Activated naive CD4-positive, alpha-beta T cell treated with anti-CD3 and anti-CD28 coated beads, Interleukin-2, amount 50 U/mL, for 72 hours (primary cell): Measurements from ENCODE around the gene COL27A1. TPM values are rescaled to one million over a fixed set of nuclear protein-coding genes. Genes with fewer than 3 reads are reported as not detected.

Source experiments
- ATAC-seq, 2 donors: fragments of 150-1000 bp; cut with Tn5 transposase; 2 replicates each; pipeline ENCODE4 v1.10.0; 2021; ENCODE audit warnings: mild to moderate bottlenecking in 2 of 2, moderate library complexity in 2 of 2
- DNase-seq, 2 donors: peaks; one replicate each; pipeline ENCODE4 v3.0.0; 2021 to 2022; ENCODE audit warnings: low spot score in 2 of 2
- H3K27ac Mint-ChIP-seq, 2 donors: one replicate each; pipeline ENCODE4 v1.8.0; 2022; ENCODE audit warnings: mild to moderate bottlenecking in 2 of 2, mixed read lengths in 2 of 2
- H3K36me3 Mint-ChIP-seq, 2 donors: one replicate each; pipeline ENCODE4 v1.8.0; 2022; ENCODE audit warnings: mixed read lengths in 2 of 2
- H3K9me3 Mint-ChIP-seq, 2 donors: one replicate each; pipeline ENCODE4 v1.8.0; 2022; ENCODE audit warnings: mixed read lengths in 2 of 2
- total RNA-seq, 2 donors: library from RNA; stranded (reverse); gene quantifications; one replicate each; pipeline ENCODE4 v1.2.3, GENCODE V29; 2022

COL27A1 gene
- total RNA-seq, 2 donors from 2014 or later: 2.3 to 26.7 TPM

DNA sequence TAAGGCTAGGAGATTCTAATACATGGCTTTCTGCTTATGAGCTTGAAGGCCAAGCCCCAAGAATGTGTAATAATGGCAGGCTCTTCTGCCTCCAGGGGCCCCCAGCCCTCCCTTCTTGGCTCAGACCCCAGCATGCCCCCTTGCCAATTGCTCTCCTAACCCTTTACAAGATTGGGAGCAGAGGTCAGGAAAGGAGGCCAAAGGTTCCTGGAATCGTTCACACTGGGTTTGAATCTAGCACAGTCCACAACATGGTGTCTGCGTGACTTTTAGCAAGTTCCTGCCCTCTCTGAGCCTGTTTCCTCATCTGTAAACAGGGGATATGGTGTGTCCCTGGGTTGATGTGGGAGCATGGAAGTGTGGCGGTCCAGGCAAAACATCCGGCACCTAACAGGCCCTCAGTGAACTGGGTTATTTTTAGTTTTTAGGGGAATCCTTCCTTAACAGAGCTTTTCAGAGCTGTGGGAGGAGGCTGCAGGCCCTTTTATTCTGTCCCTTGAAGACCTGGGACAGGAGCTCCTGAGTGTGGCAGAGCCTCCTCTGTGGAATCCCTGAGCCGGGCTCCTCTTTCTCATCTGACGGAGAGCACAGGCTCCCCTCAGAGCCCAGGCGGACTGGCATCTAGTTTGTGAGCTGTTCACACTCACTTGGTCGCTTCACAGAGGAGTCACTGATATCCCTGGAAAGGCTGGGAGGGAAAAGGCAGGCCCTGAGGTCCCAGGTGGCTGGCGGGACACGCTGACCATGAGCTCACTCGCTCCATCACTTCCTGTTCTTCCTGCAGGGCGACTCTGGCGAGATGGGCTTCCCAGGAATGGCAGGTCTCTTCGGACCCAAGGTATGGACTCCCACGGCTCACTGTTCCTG is 144.2 kb downstream of the COL27A1 start:
- H3K27ac Mint-ChIP-seq: no peak overlapping the region
- H3K9me3 Mint-ChIP-seq: peaks cover 6 to 7% of the 10 kb centered on the region in 2 donors
- no peak for ATAC-seq
- peaks cover 6 to 15% of the 10 kb centered on the region in 2 donors for H3K36me3 Mint-ChIP-seq
- peak in 1 of 2 donors; percentile 30 for DNase-seq

GRCh38 chr9:114300153-114300845 is 145.0 kb downstream of the COL27A1 start:
- Mint-ChIP-seq H3K9me3 (peaks cover 0 to under 1% of the 10 kb centered on the region in 2 donors), H3K27ac (peak overlapping the region in 1 of 2 donors; percentile 72), H3K36me3 (peaks cover 0 to 7% of the 10 kb centered on the region in 2 donors)
- peak in 1 of 2 donors; percentile 46 for DNase-seq
- no peak for ATAC-seq

DNA sequence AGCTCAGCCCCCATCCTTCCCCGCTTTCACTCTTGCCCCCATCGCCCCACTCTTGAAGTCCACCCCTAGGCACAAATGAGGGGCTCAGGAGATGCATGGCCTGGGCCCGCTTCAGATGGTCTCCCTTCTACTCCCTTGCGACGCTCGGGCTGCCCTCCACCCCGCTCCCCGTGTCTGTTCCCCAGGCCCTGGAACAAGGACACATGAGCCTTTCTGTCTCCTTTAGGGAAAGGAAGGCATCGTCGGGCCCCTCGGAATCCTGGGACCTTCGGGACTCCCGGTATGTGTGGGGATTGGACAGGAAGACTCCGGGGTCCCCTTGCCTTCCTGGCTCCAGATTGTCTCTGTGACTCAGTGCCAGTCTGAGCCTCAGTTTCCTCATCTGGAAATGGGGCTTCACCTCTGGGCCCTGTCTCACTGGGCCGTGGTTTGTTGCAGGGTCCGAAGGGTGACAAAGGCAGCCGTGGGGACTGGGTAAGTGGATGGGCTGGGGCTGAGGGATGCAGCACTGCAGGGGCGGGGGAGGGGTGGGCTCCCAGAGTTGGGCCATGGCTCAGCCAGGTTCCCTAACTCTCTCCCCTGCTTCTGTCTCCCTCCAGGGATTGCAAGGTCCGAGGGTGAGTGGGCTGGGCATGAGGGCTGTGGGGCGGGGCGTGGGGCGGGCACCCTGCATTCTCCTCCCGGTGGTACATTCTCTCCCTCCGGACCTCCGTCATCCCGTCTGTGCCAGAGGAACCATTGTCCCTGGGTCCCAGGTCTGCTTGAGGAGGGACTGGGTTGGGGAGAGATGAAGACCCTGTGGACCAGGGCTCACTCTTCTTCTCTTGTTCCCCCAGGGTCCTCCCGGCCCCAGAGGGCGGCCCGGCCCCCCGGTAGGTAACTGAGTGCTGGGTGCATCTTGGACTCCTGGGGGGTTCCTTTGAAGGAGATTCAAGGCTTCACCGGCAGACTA is 145.8 kb downstream of the COL27A1 start:
- ATAC-seq: no peak
- peaks cover 0 to 1% of the 10 kb centered on the region in 2 donors for H3K36me3 Mint-ChIP-seq
- DNase-seq: peak in 1 of 2 donors; percentile 44
- H3K9me3 Mint-ChIP-seq: no peaks in the 10 kb centered on the region
- peak overlapping the region in 1 of 2 donors; percentile 72 for H3K27ac Mint-ChIP-seq

GRCh38 chr9:114301798-114302565 is 146.6 kb downstream of the COL27A1 start:
- Mint-ChIP-seq H3K27ac (no peak overlapping the region), H3K36me3 (no peaks in the 10 kb centered on the region), H3K9me3 (no peaks in the 10 kb centered on the region)
- DNase-seq (peak in 1 of 2 donors; percentile 37), ATAC-seq (no peak)

GRCh38 chr9:114302727-114303126 is 147.4 kb downstream of the COL27A1 start:
- DNase-seq (no peak), ATAC-seq (no peak)
- no peaks in the 10 kb centered on the region for H3K9me3 Mint-ChIP-seq
- H3K36me3 Mint-ChIP-seq: no peaks in the 10 kb centered on the region
- H3K27ac Mint-ChIP-seq: no peak overlapping the region

DNA sequence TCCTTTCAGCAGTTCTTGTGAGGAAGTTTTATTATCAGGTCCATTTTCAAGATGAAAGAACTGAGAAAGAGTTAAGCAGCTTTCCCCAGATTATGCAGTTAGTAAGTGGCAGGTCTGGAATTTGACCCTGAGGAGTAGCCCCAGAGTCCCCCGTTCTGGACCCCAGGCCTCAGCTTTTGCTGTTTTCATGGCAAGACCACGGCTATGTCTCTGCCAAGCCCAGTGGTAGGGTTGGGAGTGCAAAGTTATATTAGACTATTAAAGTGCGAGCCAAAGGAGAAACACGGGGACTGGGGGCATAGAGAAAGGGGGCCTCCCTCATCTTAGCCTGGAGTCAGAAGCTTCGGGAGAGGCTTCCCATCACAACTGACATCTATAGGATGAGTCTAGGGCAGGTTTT is 148.2 kb downstream of the COL27A1 start:
- Mint-ChIP-seq H3K9me3 (no peaks in the 10 kb centered on the region), H3K27ac (no peak overlapping the region), H3K36me3 (no peaks in the 10 kb centered on the region)
- ATAC-seq (no peak), DNase-seq (no peak)

GRCh38 chr9:114303977-114304376 is 148.6 kb downstream of the COL27A1 start:
- ATAC-seq (no peak), DNase-seq (no peak)
- no peaks in the 10 kb centered on the region for H3K36me3 Mint-ChIP-seq
- H3K27ac Mint-ChIP-seq: no peak overlapping the region
- H3K9me3 Mint-ChIP-seq: no peaks in the 10 kb centered on the region

DNA sequence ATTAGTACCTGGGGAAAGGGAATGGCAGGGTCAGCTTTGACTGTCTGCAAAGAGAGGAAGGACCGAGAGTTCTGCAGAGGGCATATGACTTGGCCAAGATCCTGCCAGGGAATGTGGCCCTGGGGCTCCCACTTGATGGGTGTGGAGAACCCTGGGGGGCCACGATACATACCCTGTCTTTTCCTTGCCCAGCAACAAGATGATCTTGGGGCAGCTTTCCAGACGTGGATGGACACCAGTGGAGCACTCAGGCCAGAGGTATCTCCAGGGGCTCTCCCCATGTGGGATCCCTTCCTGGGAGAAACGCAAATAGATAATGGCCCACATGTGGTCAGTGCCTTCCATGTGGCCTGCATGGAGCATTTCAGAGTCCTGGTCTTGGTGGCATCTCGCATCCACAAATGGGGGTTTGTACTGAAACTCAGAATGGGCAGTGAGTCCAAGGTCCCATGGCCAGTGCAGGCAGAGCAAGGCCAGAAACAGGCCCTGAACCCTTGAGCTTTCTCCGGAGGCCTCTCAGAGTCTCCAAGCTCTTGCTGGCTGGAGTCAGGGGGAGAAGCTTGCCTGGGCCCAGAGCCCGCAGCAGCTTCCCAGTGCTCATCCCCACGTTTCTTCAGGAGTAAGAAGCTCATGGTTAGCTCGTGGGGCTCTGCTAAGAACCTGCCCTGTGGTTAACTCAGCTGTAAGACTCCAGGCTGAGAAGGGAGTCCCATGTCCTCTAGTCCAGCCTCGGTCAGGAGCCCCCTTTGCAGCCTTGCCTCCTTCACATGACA is 149.3 kb downstream of the COL27A1 start:
- Mint-ChIP-seq H3K9me3 (no peaks in the 10 kb centered on the region), H3K36me3 (no peaks in the 10 kb centered on the region), H3K27ac (no peak overlapping the region)
- ATAC-seq: no peak
- DNase-seq: peak in 1 of 2 donors; percentile 45

DNA sequence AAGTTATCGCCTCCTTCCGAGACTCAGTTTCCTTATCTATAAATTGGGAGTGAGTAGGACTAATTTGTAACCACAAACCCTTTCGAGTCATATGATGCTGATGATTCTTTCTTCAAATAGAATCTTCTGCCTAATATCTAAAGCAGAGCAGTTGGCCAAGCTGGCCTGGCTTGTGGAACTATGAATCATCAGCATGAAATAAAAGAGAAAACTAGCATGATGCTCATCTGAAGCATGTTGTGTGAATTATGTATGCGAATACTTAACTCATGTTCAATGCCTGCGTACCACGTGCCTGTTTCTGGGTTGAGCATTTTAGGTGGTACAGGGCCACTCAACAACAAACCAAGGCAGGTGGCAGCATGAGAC is 152.5 kb downstream of the COL27A1 start:
- Mint-ChIP-seq H3K36me3 (no peaks in the 10 kb centered on the region), H3K27ac (peak overlapping the region in 1 of 2 donors; percentile 93), H3K9me3 (no peaks in the 10 kb centered on the region)
- ATAC-seq (no peak), DNase-seq (peak in 1 of 2 donors; percentile 14)

DNA sequence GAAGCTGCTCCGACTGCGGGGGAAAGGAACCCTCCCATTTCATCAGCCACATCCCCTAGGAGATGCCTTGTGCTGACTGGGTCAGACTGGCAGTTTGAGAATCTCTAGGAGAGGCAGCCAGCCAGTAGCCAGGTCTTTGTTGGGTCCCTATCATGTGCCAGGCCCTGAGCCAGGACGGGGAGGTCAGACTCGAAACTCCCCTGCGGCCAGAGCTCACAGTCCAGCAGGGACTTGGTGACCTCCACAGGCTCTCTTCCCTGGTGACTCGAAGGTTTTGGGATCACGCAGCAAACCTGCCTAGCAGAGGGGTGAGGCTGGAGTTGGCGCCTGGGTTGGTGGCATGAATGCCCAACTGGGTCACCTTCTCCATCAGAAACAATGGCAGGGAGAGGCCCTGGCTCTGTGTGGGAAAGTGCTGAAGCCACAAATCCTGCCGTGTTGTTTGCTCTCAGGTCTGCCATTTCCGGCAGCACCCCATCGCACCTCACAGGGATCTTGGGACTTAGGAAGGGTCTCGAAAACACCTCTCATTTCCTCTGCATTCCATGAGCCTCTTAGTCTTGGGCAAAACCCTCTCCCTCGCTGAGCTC is 153.1 kb downstream of the COL27A1 start:
- no peak for ATAC-seq
- Mint-ChIP-seq H3K36me3 (no peaks in the 10 kb centered on the region), H3K27ac (no peak overlapping the region), H3K9me3 (no peaks in the 10 kb centered on the region)
- peak in 1 of 2 donors; percentile 50 for DNase-seq

DNA sequence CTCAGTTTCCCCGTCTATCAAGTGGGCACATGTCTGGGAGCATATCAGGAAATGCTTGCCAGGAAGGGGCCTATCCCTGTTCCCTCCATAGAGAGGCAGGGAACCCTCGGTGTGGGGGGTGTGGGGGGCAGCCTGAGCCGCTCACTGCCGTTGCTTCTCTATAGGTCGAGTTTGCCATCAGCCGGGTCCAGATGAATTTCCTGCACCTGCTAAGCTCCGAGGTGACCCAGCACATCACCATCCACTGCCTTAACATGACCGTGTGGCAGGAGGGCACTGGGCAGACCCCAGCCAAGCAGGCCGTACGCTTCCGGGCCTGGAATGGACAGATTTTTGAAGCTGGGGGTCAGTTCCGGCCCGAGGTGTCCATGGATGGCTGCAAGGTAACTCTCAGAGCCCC is 153.8 kb downstream of the COL27A1 start:
- DNase-seq (peak in 1 of 2 donors; percentile 38), ATAC-seq (no peak)
- H3K36me3 Mint-ChIP-seq: no peaks in the 10 kb centered on the region
- no peaks in the 10 kb centered on the region for H3K9me3 Mint-ChIP-seq
- H3K27ac Mint-ChIP-seq: no peak overlapping the region

DNA sequence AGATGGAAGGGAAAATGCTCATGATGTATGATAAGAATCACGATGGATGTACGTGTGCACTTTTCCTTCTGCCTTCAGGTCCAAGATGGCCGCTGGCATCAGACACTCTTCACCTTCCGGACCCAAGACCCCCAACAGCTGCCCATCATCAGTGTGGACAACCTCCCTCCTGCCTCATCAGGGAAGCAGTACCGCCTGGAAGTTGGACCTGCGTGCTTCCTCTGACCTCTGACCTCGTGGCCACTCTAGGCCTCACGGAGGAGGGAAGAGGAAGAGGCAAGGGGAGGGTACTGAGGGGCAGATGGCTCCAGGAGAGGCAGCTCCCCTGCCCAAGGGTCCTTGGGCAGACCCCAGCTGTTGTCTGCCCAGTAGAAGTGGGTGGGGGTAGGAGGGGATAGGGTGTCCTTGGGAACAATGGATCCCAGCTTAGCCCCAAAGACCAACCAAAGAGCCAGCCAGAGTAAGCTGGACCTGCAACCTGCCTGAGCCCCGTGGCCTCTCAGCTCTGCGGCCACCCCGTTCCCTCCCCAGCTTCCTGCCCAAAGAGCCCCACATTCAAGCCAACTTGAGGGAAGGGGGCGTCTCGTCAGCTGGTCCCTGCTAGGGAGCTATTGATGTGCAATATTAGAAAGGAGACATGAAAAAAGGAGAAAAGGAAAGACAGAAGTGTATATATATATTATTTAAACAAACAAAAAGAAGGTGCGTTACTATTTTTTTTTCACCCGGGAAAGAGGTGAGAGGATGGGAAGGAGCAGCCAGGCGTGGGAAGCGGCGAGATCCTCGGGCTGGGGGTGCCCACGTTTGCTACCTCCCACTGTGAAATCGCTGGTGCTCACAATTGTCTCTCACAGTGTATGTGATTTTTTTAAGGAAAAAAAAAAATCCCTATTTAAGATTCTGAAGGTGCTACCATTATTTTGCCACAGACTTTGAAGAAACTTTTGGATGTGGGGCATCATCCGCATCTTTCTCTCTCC is 155.4 kb downstream of the COL27A1 start:
- Mint-ChIP-seq H3K9me3 (no peaks in the 10 kb centered on the region), H3K27ac (no peak overlapping the region), H3K36me3 (peaks cover 0 to 6% of the 10 kb centered on the region in 2 donors)
- DNase-seq (peak in 1 of 2 donors; percentile 26), ATAC-seq (no peak)

- ATAC-seq (no peak), DNase-seq (peak in 1 of 2 donors; percentile 21)
- Mint-ChIP-seq H3K36me3 (peaks cover 0 to 6% of the 10 kb centered on the region in 2 donors), H3K9me3 (no peaks in the 10 kb centered on the region), H3K27ac (no peak overlapping the region)
These were observed 156.5 kb downstream of the COL27A1 start for GRCh38 chr9:114311571-114312512.
